Left cardiac atrium (tissue), 4 donors: ENCODE data around the gene PAK3. TPM values are rescaled to one million over a fixed set of nuclear protein-coding genes. Genes with fewer than 3 reads are reported as not detected.
A peak's percentile ranks its signal among the peaks of the same experiment; 100 is the strongest.

Experiments used
- ATAC-seq, 2 donors: fragments of 200-7000 bp; cut with Tn5 transposase; one replicate each; pipeline ENCODE4 v1.9.1; 2020; ENCODE audit warnings: mild to moderate bottlenecking in 2 of 2, moderate library complexity in 2 of 2
- DNase-seq: peaks from one replicate; pipeline ENCODE4 v3.0.0-alpha.2; 2020
- intact Hi-C, 2 donors: fragments of 100-400 bp; cut with DNase I; formaldehyde crosslinking; loops; one replicate each; pipeline versions ENCODE4 v1.14.1 to v1.15.1; 2022 to 2023
- total RNA-seq, 2 donors: library from RNA; stranded (reverse); fragmentation: NEBNext Ultra II Directional; extraction: Animal tissue kit (Norgen Biotek cat#: 25700); gene quantifications; one replicate each; pipeline ENCODE4 v1.2.1, GENCODE V29; 2021
- donor health status: DM: no; HTN: yes; CAD: no.
- donor health status: DM: no; HTN: yes; CAD: no; lungs with severe emphysema.
- donor health status: DM: yes; HTN: yes; CAD: no.
- donor health status: Dilated cardiomyopathy.

The PAK3 gene
- total RNA-seq, 2 donors from 2014 or later = 0.29 to 0.47 TPM

GRCh38 chrX:111244235-111244750, 148.3 kb downstream of the PAK3 start:
- no peak for DNase-seq
- intact Hi-C loops = no loop called here

DNA sequence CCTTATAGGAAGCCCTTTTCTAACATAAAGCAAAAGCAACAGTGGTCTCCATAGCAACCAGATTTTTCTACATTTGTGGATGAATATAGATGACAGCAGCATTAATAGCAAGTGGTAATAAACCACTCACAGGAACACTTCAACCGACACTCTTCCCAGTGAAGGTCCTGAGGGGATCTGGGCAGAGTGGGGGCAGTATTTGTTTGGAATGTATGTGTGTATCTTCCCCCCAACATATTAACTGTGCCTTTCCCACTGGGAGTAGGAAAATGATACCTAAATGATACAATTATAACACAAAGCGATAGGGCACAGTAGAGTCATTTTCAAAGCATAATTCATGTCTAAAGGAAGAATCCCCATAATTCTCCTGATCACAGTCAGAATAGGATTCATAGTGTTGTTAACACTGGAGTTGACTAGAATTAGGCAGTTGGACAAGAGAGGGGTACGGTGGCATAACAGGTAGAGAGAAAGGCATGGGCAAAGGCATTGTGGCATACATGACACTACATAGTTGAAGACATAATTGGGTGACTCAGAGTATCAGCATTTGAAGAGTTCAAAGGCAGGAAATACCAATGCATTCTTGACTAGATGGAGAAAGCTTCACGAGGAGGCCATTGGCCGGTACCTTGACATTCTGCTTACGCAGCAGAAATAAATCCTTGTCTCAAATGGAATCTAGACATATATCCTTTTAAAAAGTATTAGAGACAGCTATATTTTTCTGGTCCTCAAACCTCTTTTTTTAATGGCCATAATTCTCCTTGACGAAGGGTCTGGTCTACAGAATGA, 159.1 kb downstream of the PAK3 start:
- DNase-seq = no peak
- ATAC-seq = no peak
- intact Hi-C loops = no loop called here

More at GRCh38 chrX:111244235-111244750, 148.3 kb downstream of the PAK3 start:
- ATAC-seq = no peak

DNA sequence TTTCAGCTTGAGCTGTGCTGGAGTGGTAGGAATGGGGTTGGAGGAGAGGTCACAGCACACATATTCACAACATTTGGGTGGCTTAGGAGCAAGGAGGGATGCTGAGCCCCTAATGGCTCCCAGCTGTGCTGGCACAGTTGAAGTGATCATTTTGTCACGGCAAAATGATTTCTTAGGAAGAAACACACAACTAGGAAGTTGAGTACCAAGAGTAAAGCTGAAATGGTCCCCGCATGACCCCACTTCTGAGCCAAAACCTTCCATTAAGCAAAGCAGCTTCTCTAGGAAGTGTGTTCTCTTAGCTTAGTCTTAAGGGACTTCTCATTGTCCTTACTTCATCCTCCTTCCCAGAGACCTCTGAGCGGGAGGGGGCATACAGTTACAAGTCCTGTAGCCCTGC, 161.7 kb downstream of the PAK3 start:
- intact Hi-C loops = no loop called here
- DNase-seq (no peak), ATAC-seq (peak in 1 of 2 donors; percentile 38)

GRCh38 chrX:111259559-111259958, 163.6 kb downstream of the PAK3 start:
- ATAC-seq = no peak
- intact Hi-C loops = no loop called here

GRCh38 chrX:111260451-111260850, 164.5 kb downstream of the PAK3 start:
- ATAC-seq = no peak
- DNase-seq = no peak
- intact Hi-C loops = loop anchor here (10.0 kb wide), 2 partner anchors 174 to 184 kb away; no protein-coding TSS in a partner anchor

More at GRCh38 chrX:111259559-111259958, 163.6 kb downstream of the PAK3 start:
- no peak for DNase-seq

GRCh38 chrX:111262086-111262485, 166.1 kb downstream of the PAK3 start:
- intact Hi-C loops = loop anchor here (10.0 kb wide), 2 partner anchors 173 to 183 kb away; no protein-coding TSS in a partner anchor
- DNase-seq (no peak), ATAC-seq (no peak)

- DNase-seq (no peak), ATAC-seq (no peak)
- intact Hi-C loops = loop anchor here (10.0 kb wide), 2 partner anchors 170 to 180 kb away; no protein-coding TSS in a partner anchor
These were observed 168.4 kb downstream of the PAK3 start for GRCh38 chrX:111264385-111264784.

DNA sequence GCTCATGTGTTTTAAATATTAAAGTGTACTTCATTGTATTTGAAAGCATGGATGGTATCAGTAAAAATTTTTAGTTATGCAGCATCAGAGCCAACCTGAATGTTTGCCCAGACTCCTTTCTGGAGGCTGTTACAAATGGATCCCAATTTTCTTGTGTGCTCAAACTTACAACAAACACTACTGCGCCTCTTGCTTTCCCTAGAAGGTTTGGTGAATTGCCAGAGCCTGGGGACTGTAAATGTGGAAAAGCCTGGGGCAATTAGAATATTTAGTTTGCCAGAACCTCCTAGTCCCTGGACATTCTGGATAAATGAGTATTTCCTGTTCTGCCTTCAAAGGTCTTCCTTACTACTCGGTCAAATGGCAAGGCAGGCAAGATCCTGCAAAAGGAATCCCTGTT, 169.5 kb downstream of the PAK3 start:
- intact Hi-C loops = loop anchor here (10.0 kb wide), 2 partner anchors 169 to 179 kb away; no protein-coding TSS in a partner anchor
- ATAC-seq = no peak
- no peak for DNase-seq

DNA sequence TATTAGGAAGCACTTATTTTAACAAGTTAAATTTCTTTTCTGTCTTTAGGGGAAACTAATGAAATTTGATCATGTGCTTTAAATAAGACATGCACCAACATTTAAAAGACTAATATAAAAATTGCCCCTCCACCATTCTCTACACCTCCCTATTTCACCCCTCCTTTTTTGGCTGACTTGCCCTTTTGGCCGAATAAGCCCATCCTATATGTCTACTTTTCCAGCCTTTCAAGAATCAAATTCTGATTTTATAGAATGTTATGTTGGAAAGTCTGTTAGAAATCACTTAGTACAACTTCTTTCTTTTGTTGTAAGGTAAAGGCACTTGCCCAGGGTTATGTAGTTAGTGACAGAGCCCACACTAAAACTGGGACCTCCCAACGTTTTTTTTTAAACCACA, 172.5 kb downstream of the PAK3 start:
- intact Hi-C loops = loop anchor here (10.0 kb wide), 2 partner anchors 166 to 176 kb away; no protein-coding TSS in a partner anchor
- ATAC-seq = no peak
- no peak for DNase-seq

- DNase-seq (peak; percentile 18), ATAC-seq (peak in 1 of 2 donors; percentile 75)
- intact Hi-C loops = no loop called here
These were observed 174.3 kb downstream of the PAK3 start, which contains the start of gene CAPN6 for GRCh38 chrX:111270339-111270738. Gene CAPN6, minus strand, starts transcription at chrX:111270483. Its CDS starts 6,547 bp downstream, at chrX:111263936.

Other genes with a start within 250 kb of the PAK3 start
- under 1 TPM; 0.09 to 0.18 TPM for gene CAPN6, start 174.3 kb downstream of the PAK3 start, total RNA-seq